Smooth muscle cell (in vitro differentiated cells): ENCODE data around the gene DGKG. TPM values are rescaled to one million over a fixed set of nuclear protein-coding genes. Genes with fewer than 3 reads are reported as not detected.

ENCODE experiments used
- DNase-seq: peaks from one replicate; lab custom pipeline; 2025; ENCODE audit not compliant: unreplicated experiment; lab: John Stamatoyannopoulos, UW
- H2AFZ ChIP-seq: fragments of 200-600 bp; sonication (generic); 2 replicates; pipeline ENCODE4 v1.6.0; 2016; ENCODE audit warnings: antibody characterized with exemption, low read depth, mild to moderate bottlenecking
- H3F3A ChIP-seq: fragments of 200-600 bp; sonication (generic); 2 replicates; pipeline ENCODE4 v1.6.0; 2017; ENCODE audit warnings: antibody characterized with exemption, low read depth
- H3K27ac ChIP-seq: fragments of 200-600 bp; sonication (generic); 2 replicates; pipeline ENCODE4 v1.5.1; 2016; ENCODE audit warnings: low read depth, mild to moderate bottlenecking
- H3K27me3 ChIP-seq: fragments of 200-600 bp; sonication (generic); 2 replicates; pipeline ENCODE4 v1.6.1; 2016; ENCODE audit warnings: low read depth, mild to moderate bottlenecking
- H3K36me3 ChIP-seq: fragments of 200-600 bp; sonication (generic); 2 replicates; pipeline ENCODE4 v1.5.1; 2016; ENCODE audit warnings: low read depth
- H3K4me1 ChIP-seq: fragments of 200-600 bp; sonication (generic); 2 replicates; pipeline ENCODE4 v1.5.1; 2016; ENCODE audit warnings: low read depth
- H3K4me2 ChIP-seq: fragments of 200-600 bp; sonication (generic); 2 replicates; pipeline ENCODE4 v1.6.0; 2016; ENCODE audit warnings: mild to moderate bottlenecking
- H3K4me3 ChIP-seq: fragments of 200-600 bp; sonication (generic); 2 replicates; pipeline ENCODE4 v1.5.1; 2016; ENCODE audit warnings: mild to moderate bottlenecking
- H3K79me2 ChIP-seq: fragments of 200-600 bp; sonication (generic); 2 replicates; pipeline ENCODE4 v1.6.0; 2016; ENCODE audit warnings: low read depth, mild to moderate bottlenecking
- H3K9ac ChIP-seq: fragments of 200-600 bp; sonication (generic); 2 replicates; pipeline ENCODE4 v1.6.0; 2016; ENCODE audit warnings: low read depth
- H3K9me3 ChIP-seq: fragments of 200-600 bp; sonication (generic); replicated peaks from 2 replicates; pipeline ENCODE4 v1.5.1; 2016; ENCODE audit warnings: low read depth
- H4K20me1 ChIP-seq: fragments of 200-600 bp; sonication (generic); 2 replicates; pipeline ENCODE4 v1.6.0; 2016; ENCODE audit warnings: low read depth
- WGBS: methylation state at CpG from one replicate; pipeline ENCODE4 v1.1.7; 2016; ENCODE audit warnings: low lambda C conversion rate; 5-methylcytosine and 5-hydroxymethylcytosine counted together
- polyA plus RNA-seq: library from polyadenylated mRNA; unstranded; fragments of >200 nt; fragmentation: Nextera tagmentation; extraction: Ambion mirVana; gene quantifications from 2 replicates; pipeline ENCODE4 v1.2.1, GENCODE V29; 2016
- total RNA-seq: library from RNA; depleted of rRNA; stranded (reverse); fragments of >200 nt; gene quantifications from 2 replicates; pipeline ENCODE4 v1.2.3, GENCODE V29; 2014
- TF ChIP-seq, protein P1 (sequence below): fragments of 200-600 bp; sonication (generic); IDR thresholded peaks from 2 replicates; pipeline ENCODE4 v1.5.1; 2017; ENCODE audit warnings: borderline replicate concordance, mild to moderate bottlenecking, antibody characterized with exemption; ENCODE audit not compliant: insufficient read depth, poor library complexity, severe bottlenecking

The DGKG gene
- total and polyA plus RNA-seq, 2 experiments from 2014 or later = 0.64 TPM; not detected in 1

DNA sequence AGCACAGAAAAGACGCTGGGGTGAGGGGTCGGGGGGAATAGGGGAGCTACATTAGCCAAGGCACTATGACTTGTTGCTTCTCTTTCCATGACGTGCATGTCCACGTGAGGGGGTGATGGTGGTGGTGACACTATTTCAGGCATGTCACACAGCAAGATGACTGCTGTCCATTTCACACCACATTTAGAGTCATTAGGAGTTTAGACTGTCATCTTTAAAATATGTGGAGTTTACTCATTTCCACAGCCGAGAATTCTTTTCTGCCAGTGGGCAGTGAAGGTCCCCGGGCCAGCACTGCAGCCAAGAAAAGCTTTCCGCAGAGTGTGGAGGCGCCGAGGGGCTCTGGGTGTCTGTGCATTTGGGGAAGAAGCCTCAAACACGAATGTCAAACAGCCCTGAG lies 954 bp upstream of the DGKG start:
- Histone ChIP-seq H3K9ac (no peak overlapping the region), H3K4me2 (peak overlapping the region; percentile 91), H3K36me3 (no peaks in the 10 kb centered on the region), H3K4me3 (no peak overlapping the region), H3K27me3 (peaks cover 64% of the 10 kb centered on the region), H4K20me1 (no peaks in the 10 kb centered on the region), H3K9me3 (no peaks in the 10 kb centered on the region), H3K27ac (no peak overlapping the region), H3K79me2 (no peaks in the 10 kb centered on the region), H3K4me1 (peaks cover 28% of the 10 kb centered on the region), H3F3A (no peaks in the 10 kb centered on the region), H2AFZ (no peak overlapping the region)
- DNase-seq = no peak
- WGBS = 51% methylated on average over 10 of the region's 10 CpGs
- TF ChIP-seq, protein P1, sequence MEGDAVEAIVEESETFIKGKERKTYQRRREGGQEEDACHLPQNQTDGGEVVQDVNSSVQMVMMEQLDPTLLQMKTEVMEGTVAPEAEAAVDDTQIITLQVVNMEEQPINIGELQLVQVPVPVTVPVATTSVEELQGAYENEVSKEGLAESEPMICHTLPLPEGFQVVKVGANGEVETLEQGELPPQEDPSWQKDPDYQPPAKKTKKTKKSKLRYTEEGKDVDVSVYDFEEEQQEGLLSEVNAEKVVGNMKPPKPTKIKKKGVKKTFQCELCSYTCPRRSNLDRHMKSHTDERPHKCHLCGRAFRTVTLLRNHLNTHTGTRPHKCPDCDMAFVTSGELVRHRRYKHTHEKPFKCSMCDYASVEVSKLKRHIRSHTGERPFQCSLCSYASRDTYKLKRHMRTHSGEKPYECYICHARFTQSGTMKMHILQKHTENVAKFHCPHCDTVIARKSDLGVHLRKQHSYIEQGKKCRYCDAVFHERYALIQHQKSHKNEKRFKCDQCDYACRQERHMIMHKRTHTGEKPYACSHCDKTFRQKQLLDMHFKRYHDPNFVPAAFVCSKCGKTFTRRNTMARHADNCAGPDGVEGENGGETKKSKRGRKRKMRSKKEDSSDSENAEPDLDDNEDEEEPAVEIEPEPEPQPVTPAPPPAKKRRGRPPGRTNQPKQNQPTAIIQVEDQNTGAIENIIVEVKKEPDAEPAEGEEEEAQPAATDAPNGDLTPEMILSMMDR = no peak

DNA sequence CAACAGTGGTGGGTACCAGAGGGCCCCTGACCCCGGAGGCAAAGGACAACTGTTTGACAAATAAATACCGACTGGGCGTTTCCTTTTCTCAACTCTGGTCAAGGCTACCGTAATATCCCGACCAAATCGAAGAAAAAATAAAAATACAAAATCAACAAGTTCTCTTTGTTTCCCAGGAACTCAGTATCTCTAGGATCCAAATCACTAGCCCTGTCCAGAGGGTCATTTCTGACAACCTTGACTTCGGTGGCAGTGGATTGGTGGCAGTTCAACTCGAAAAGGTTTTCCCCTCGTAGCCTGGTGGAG lies 456 bp upstream of the DGKG start:
- peaks cover 28% of the 10 kb centered on the region for H3K4me1 ChIP-seq
- H2AFZ ChIP-seq = peak overlapping the region; percentile 13
- H4K20me1 ChIP-seq = no peaks in the 10 kb centered on the region
- peak overlapping the region; percentile 91 for H3K4me2 ChIP-seq
- no peaks in the 10 kb centered on the region for H3K9me3 ChIP-seq
- no peak overlapping the region for H3K9ac ChIP-seq
- no peak for DNase-seq
- H3K27ac ChIP-seq = no peak overlapping the region
- no peaks in the 10 kb centered on the region for H3K36me3 ChIP-seq
- H3K27me3 ChIP-seq = peaks cover 67% of the 10 kb centered on the region
- peak overlapping the region; percentile 48 for H3K4me3 ChIP-seq
- 58% methylated on average over 9 of the region's 9 CpGs for WGBS
- TF ChIP-seq, protein P1 = no peak
- no peaks in the 10 kb centered on the region for H3F3A ChIP-seq
- no peaks in the 10 kb centered on the region for H3K79me2 ChIP-seq

DNA sequence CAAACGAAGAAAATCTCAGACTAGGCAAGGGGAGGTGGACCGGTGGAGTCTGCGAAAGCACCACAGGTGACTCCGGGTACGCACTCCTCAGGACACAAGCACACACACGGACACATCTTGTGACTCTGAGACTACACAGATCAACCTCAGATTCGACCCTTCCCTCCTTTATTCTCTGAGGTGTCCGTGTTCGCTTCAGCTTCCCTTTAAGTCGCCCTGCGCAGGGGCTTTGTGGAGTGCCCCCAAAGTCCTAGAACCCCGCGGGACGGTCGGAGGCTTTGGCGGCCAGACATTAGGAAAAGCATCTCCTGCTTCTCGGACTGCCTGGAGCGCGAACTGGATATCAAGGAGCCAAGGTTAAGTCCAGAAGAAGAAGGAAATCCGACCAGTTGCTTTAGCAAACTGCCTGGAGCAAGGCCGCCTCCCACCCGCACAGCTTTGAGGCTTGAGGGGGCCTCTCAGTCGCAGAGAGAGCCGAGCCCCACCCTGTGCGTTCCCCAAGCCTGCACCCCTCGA lies 730 bp downstream of the DGKG start:
- Histone ChIP-seq H3K27ac (no peak overlapping the region), H3K9ac (no peak overlapping the region), H3F3A (no peaks in the 10 kb centered on the region), H3K4me3 (peak overlapping the region; percentile 48), H3K9me3 (no peaks in the 10 kb centered on the region), H3K36me3 (no peaks in the 10 kb centered on the region), H4K20me1 (no peaks in the 10 kb centered on the region), H3K27me3 (peaks cover 64% of the 10 kb centered on the region), H2AFZ (no peak overlapping the region), H3K4me1 (peaks cover 28% of the 10 kb centered on the region), H3K4me2 (peak overlapping the region; percentile 91), H3K79me2 (no peaks in the 10 kb centered on the region)
- TF ChIP-seq, protein P1 = no peak
- DNase-seq = no peak
- WGBS = 8% methylated on average over 26 of the region's 26 CpGs

DNA sequence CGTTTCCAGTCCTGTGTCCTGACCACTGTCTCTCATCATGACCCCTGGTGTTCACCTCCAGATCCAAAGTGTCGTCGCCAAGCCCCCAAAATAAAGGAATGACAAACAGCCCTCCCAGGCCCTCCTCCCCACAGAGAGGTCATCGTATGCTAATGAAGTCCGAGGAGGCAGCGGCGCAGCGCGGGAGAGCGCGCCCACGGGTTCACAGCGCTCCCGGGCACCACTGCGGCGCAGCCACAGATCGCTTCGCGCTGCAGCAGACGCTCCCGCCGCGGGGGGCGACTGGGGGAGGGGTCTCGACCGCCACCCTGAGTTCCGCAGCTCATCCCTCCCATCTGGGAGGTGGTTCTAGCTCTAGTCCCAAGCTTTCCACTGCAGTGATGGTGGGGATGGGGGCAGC lies 1.3 kb downstream of the DGKG start:
- H3K27me3 ChIP-seq = peaks cover 64% of the 10 kb centered on the region
- peak overlapping the region; percentile 91 for H3K4me2 ChIP-seq
- H3K36me3 ChIP-seq = no peaks in the 10 kb centered on the region
- no peaks in the 10 kb centered on the region for H3K79me2 ChIP-seq
- 2% methylated on average over 27 of the region's 27 CpGs for WGBS
- no peaks in the 10 kb centered on the region for H3F3A ChIP-seq
- peaks cover 28% of the 10 kb centered on the region for H3K4me1 ChIP-seq
- no peak overlapping the region for H3K9ac ChIP-seq
- no peak overlapping the region for H3K4me3 ChIP-seq
- H3K27ac ChIP-seq = no peak overlapping the region
- no peak overlapping the region for H2AFZ ChIP-seq
- no peaks in the 10 kb centered on the region for H3K9me3 ChIP-seq
- TF ChIP-seq, protein P1 = no peak
- DNase-seq = no peak
- H4K20me1 ChIP-seq = no peaks in the 10 kb centered on the region
